NB4 (cell line): ENCODE measurements around the gene MCF2L.

Experiments used
- DNase-seq: peaks from one replicate; pipeline ENCODE4 v3.0.0; 2010; ENCODE audit warnings: low read depth
- H3K4me3 ChIP-seq: one replicate; pipeline ENCODE4 v1.5.1; 2011; ENCODE audit warnings: mild to moderate bottlenecking, low read depth, low read length, moderate library complexity
- CTCF ChIP-seq: IDR thresholded peaks from one replicate; pipeline ENCODE4 v1.5.1; 2012; ENCODE audit warnings: low read depth, low read length
- MAX ChIP-seq: IDR thresholded peaks from 2 replicates; pipeline ENCODE4 v1.6.1; 2011; ENCODE audit warnings: low read depth, low read length
- MYC ChIP-seq: IDR thresholded peaks from 2 replicates; pipeline ENCODE4 v1.6.1; 2011; ENCODE audit warnings: low read depth, low read length
- POLR2A ChIP-seq: IDR thresholded peaks from 2 replicates; pipeline ENCODE4 v1.6.1; 2011; ENCODE audit warnings: mild to moderate bottlenecking; ENCODE audit not compliant: insufficient read length; ENCODE audit errors: extremely low read depth

The MCF2L gene

GRCh38 chr13:112953591-112954487 is 15.2 kb upstream of the MCF2L start:
- DNase-seq = no peak
- no peak overlapping the region for H3K4me3 ChIP-seq
- TF ChIP-seq POLR2A = no peak
- TF ChIP-seq MYC = no peak
- no peak for TF ChIP-seq CTCF
- TF ChIP-seq MAX = no peak

GRCh38 chr13:112954488-112955270 is 14.3 kb upstream of the MCF2L start:
- H3K4me3 ChIP-seq = no peak overlapping the region
- DNase-seq = no peak
- TF ChIP-seq CTCF (no peak), MYC (no peak), MAX (no peak), POLR2A (no peak)

GRCh38 chr13:112955271-112955937 is 13.6 kb upstream of the MCF2L start:
- no peak overlapping the region for H3K4me3 ChIP-seq
- DNase-seq = no peak
- TF ChIP-seq CTCF = no peak
- no peak for TF ChIP-seq MAX
- TF ChIP-seq MYC = no peak
- TF ChIP-seq POLR2A = no peak

- no peak overlapping the region for H3K4me3 ChIP-seq
- no peak for TF ChIP-seq POLR2A
- TF ChIP-seq MYC = no peak
- TF ChIP-seq CTCF = no peak
- no peak for TF ChIP-seq MAX
- DNase-seq = no peak
Observed at GRCh38 chr13:112955956-112956355, 13.1 kb upstream of the MCF2L start.

- TF ChIP-seq MYC (no peak), CTCF (no peak), MAX (no peak), POLR2A (no peak)
- H3K4me3 ChIP-seq = no peak overlapping the region
- no peak for DNase-seq
Observed at GRCh38 chr13:112956571-112957294, 12.3 kb upstream of the MCF2L start.
